Stimulated activated CD4-positive, alpha-beta T cell treated with anti-CD3 and anti-CD28 coated beads, Interleukin-4, amount 100 ng/mL, for 48 hours (primary cell): ENCODE data around the gene XDH.

Experiments
- DNase-seq, 2 donors: peaks; one replicate each; pipeline ENCODE4 v3.0.0-alpha.2; 2020; ENCODE audit warnings: low read depth in 2 of 2

Gene XDH

DNA sequence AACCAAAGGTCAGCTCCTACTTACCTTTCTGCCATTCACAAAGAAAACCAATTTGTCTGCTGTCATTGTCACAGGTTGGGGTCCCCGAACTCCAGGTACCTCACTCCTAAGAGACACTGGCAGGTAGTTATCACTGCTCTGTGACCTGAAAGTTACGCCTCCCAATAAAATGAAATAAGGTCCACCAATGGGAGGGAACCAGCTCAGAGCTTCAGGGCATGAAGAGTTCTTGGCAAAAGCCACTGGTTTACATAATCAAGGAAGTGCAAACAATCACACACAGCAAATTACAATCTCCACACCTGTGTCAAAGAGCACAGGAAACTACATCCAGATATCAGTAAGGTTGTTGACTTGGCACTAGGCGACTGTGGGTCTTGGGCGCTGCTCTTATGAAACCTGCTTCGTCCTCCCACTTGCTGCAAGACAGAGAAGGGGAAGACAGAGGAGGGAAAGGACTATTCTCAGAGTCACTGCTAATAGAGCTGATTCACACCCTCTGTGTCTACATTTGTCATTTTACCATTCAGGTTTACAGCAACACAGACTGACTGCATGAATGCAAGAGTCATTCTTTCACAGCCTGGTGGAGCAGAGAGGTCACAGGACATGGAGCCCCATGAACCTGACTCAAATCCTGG is at the start of gene XDH:
TSS of gene XDH (minus strand) at position 142 of the 641 bp plus-strand sequence. CDS start at position 66, 76 bp downstream.
- DNase-seq = no peak

DNA sequence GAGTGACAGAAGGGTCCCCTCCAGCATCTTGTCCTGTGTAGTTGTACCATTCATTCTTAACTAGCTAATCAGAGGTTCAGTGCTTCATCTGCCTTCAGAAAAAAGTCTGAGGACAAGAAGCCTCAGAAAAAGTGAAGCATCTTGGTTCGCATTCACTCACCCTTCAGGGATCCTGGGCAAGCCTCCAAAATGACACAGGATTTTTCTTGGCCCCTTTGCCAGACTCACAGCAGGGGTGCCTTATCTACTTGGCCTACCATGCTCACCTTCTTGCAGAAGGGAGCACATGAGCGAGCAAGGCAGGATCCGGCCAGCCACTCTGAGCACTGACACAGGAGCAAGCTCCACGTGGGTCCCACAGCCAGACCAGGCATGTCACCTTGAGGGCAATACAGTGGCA is 43.1 kb upstream of the XDH start:
- DNase-seq = no peak

DNA sequence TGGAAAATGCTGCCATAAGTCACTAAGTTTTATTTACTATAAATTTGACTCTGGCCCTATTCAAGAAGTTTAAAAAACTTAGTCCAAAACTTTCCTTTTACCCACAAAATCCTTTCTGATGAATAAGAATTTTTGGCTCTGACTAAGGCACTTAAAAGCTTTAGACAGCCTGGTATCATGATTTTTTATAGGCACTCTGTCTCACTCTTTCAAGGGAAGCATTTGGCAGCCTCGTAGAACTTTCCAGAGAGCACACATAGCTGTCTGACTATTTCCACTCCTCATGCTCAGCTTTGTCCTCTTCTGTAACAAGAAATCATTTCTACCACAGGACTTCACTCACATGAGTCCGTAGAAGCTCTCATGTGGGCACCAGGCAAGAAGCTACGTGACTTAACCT is 32.3 kb upstream of the XDH start:
- no peak for DNase-seq

DNA sequence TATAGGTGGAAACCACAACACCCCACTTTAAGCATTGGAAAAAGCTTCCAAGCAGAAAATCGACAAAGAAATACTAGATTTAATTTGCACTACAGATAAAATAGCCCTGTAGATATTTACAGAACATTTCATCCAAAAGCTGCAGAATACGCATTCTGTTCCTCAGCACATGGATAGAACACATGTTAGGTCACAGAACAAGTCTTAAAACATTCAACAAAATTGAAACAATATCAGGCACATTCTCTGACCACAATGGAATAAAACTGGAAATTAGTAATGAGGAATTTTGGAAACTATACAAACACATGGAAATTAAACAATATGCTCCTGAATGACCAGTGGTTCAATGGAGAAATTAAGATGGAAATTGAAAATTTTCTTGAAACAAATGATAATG is 27.8 kb upstream of the XDH start:
- no peak for DNase-seq

DNA sequence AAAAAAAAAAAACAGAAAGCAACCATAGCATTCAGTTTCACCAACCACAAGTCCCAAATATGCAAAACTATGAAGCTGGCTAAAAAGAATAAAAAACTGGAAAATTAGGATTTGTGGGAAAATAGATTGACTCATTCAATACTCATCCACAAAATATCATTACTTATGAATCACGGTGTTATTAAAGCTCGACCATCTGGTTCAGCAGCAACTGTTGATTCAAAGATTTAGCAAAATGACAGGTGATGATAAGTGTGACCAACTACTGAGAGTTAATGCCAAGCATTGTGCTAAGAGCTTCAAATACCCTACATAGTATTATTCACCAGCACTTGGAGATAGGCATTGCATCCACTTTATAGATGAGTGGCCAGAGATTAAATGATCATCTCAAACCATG is 26.2 kb upstream of the XDH start:
- no peak for DNase-seq

DNA sequence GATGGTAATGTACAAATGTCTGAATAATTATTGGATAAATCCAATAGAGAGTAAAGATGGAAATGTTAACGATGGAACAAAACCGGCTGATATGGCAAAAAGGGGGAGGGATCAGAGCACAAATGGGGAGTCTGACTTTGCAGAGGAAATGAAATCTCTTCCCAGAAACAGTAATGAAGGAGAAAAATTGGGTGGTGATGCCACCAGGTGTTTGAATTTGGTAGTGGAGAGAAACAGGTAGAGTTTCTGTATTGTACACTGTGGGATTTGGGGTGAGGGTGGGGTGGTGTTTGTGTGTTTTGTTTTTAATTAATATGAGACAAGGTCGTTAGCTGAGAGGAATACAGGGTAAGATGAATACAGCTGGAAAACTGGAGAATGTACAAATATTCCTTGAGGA is 20.4 kb upstream of the XDH start:
- DNase-seq = no peak

DNA sequence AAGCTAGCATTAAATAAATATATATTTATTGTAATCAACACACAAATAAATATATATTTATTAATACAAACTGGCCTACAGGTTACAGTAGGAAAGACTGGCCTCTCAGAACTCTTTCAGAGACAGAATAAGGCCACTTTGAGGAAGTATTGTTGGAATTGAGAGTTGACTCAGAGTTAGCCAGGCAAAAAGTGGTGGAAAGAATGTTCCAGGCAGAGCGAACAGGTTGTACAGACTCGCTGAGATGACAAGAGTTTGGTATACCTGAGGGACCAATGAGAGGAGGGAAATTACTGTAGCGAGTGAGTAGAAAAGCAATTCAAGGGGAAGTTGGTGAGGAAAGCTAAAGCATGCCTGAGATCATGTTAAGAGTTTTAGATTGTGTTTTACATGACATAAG is 19.0 kb upstream of the XDH start:
- no peak for DNase-seq

DNA sequence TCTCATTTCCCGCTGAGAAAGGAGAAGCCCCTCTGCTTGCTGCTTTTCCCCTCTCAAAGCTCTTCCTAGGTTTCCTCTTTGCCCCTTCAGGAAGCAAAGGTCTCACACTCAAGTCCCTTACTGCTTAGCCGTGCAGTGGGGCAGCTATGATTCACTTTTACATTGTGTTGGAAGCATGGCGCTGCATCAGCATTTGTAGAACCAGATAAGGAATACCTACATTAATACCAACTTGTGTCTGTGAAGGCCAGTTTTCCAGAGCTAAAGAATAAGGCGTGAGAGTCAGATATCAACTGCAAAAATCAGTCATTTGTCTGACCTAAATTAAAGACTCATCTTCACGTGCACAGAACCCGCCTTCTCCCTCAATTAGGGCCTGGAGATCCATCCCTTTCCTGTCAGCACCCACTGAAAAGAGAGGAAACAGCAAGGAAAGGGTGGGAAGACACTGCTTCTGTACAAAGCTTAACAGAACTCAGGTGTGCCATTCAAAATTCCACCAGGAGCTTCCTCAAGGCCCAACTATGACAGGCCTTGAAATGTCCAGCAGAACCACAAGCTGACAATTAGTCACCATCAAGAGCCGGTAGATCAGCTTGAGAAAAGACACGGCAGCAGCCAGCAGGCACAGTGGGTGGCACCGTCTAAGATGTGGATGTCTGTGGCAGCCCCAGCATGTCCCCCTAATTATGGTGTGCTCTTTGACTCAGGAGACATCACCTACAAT is 16.1 kb upstream of the XDH start:
- no peak for DNase-seq

DNA sequence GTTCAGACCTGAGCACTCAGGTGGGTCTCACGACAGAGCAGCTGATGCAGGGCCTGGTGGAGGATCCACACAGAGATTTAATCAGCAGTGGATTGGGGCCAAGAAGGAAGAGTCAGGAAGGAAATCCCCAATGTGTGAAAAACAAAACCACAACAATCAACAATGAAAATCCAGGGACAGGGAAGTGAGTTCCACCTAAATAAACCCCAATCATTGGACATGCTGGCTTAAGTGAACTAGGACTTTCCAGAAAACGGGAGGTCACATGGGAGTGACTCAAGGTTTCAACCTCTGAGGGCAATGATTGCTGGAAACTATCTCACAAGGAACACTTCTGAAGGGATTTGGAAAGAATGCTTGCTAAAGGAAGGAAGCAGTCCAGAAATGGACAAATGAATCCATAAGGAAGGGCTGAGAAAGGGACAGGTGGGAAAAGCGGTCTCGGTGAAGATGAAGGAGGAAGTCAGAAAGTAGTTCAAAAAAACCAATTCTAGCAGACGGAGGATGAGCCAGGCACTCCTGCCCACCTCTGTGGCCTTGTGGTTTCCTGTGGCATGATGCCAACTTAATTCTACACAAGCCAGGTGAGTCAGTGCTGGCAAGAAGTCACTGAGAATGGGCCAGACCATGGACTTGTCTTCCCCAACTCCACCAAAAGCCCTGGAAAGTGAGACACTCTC is 15.4 kb upstream of the XDH start:
- peak; percentile 12 to 32 for DNase-seq

DNA sequence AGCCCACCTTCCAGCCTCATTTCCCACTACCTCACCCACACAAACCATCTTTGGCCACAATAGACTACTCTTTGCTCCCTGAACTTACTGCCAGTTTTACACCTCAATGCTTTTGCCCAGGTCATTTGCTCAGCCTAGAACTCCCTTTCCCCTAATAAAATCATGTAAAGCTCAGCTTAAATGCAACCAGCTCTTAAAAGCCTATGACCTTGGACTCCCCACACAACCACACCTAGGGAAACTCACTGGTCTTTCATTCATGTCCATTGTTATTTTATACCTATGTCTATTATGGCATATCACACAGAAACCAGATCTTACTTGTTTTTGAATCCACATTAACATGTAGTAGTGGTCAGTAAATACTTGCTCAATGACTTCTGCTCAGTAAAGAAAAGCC is 14.5 kb upstream of the XDH start:
- DNase-seq = no peak

DNA sequence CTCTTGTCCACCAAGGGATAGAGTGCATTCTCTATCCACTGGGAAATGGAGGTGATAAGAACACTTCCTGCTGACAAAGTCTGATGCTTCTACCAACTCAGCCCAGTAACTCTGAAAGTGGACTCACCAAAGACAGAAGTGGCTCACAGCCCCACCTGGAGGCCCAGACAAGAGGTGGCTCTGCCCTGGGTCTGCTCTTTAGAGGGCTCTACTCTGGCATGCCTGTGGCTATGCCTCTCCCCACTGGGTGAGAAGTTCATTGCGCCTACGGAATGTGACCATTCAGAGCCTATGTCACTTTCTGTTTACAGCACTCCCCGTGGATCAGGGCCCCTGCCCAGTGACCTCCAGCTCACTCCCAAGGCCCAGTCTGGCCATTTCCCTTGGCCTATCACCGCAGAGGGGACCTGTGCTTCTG is 13.5 kb upstream of the XDH start:
- no peak for DNase-seq

DNA sequence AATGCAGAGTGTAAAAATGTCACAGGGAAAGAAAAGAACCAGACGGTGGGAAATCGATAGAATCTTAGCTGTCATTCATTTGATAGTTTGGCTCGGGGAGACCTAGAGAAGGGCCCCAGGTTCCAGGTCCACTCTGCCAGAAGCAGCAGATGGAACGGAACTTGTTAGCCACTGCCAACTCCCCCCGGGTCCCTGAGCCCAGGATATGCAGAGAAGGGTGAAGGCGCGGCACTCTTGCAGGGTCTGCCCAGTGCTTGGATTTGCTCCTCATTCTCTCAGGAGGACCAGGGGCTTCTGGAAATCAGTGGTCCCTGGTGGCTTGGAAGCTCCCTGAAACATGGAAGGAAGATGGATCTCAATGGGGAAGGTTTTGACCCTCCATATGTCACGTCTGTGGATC is 11.6 kb upstream of the XDH start:
- no peak for DNase-seq

DNA sequence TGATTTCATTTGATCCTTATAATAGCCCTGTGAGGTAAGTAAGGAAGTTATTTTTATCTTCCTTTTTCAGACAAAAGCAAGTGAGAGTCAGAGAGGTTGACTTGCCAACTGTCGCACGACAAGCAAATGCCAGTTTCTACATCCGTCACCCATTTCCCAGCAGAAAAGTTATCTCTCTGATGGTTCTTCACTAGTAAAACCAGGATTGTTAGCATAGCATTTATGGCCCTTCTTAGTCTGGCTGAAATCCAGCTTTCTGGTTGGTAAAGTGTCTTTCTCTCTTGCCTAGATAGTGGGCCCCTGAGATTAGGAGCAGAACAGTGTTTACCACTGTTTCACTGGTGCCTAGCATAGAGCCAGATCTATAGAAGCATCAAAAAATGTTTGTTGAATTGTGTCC is 7.1 kb upstream of the XDH start:
- no peak for DNase-seq

DNA sequence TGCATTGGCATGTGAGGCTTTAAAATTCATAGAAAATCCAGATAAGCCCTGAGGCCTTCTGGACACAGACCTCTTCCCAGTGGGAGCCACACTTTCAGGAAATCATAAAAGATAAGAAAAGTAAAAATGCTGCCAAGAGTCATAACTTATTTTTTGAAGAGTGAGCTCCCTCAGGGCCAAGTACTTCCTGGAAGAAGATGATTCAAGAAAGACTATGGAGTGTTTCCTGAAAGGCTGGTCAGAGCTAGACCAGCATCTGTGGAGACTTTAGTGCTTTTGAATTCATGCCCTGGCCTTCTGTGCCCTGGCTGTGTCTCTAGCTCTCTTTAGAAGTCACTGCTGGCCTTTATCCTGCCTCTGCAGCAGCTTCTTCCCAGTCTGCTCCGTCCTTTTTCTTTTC is 6.4 kb upstream of the XDH start:
- no peak for DNase-seq

DNA sequence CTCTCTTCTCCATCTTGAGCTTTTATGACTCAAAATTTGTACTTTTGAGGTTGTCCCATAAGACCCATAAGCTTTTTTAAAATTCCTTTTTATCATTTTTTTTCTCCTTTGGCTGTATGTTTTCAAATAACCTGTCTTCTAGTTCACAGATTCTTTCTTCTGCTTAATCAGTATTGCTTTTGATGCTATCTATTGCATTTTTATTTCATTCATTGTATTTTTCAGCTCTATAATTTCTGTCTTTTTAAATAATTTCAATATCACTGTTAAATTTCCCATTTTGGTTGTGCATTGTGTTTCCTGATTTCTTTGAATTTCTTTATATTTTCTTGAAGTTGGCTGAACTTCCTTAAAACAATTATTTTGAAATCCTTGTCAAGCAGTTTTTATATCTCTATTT is 4.8 kb upstream of the XDH start:
- no peak for DNase-seq

DNA sequence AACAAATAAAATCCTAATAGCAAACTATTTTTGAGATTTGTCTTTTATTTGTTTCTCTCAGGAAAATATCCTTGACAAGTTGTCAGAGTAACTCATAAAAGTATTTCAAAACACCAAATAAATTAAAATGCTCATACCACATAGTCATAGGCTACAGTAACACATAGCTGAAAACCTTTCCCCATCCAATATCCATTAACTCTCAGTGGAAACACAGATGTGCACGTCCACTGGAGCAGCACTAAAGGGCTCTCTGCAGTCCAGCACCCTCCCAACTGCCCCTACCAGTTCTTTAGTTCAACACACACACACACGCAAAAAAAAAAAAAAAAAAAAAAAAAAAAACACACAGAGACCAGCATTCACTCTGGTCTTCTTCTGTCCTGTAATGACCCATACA is 879 bp upstream of the XDH start:
- DNase-seq = no peak

DNA sequence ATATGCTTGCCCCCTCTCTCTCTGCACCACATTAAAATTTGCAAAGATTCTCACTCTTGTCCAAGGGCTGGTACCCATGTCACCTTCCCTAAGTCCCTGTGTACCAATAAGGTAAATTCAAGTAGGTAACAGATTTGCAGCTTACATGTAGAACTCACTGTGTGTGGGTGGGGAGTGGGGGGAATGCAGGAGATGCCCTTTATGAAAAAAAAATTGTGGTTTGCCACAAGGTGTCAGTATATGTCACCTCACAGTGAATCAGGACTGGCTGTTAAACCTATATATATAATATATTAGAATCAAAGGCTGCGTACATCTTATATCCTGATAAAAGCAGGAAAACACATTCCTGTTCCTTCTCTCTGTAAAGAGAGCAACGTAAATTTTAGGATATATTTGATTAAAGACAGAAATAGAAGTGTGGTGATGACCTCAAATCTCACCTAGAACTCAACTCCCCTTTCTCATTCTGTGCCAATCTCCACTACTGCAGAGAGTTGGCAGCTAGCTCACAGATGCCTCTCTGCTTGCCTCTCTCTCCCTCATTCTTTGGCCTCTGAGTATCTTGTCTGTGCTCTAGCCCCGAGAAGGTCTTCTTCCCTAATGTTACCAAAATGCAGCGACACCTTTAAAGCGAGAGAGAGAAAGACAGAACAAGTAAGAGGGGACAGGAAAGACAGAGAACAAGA is 536 bp downstream of the XDH start:
- no peak for DNase-seq

DNA sequence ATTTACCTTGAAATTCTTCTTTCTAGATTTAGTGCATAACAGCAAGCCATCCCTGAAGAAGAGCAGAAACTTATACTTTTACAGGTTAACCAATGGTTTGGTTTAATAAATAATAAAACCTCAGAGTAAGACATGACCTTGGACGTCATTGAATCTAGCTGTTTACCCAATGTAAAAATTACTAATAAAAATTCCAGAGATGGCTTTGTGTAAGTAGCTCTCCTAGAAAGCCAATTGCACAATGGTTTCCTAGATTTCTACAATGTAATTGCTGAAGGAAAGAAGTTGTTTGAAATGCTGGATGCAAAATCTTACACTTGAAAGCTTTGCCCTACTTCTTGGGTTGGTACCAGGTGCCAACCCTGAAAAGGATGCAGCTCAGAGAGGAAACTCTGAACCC is 1.5 kb downstream of the XDH start:
- no peak for DNase-seq

DNA sequence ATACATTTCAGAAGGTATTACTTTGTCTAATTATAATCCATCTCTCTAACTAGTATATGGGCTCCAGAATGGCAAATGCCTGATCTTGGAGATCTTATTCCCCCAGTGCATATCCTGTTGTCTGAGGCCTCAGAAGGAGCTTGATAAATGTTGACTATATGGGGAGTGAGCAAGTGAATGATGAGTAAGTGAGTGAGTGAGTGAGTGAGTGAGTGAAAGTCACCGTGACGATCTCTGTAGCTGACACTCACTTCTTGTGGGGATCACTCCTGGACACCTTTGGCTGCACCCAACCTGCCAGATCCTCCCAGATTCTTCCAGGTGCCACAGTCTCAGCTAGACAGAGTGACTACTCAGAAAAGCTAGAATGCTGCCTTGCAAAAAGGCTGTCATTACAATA is 2.8 kb downstream of the XDH start:
- no peak for DNase-seq

DNA sequence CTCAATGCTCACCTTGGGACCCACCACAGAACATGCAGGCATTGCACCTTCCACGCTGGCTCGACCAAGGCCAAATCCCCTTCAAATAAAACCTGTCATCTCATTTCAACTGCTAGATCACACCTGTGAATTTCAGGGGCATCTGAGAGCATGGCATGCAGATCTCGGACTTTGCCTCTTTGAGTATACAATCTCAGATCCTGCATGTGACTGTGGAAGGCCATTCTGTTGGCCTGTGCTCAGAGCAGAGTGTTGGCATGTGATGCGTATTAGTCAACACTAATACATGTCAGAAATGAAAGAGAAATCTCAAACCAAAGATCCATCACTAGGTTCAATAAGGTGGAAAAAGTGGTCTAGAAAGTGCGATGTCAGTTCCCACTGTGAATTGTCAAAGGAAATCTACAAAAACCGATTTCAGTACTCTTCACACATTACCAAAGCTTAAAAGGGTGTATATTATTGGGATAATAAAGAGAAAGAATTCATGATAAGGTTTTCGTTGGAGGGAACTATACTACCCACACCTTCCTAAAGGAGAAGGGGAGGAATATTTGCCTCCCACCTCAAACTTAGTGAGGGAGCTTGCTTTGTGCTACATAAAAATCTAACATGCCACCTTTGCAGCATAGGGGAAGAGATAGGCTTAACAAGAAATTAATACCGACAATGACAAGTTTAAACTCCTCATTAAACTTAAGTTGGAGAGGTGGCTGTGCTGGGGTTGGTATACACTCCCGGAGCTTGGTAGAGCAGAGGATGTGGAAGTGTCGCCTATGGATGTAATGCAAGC is 7.8 kb downstream of the XDH start:
- no peak for DNase-seq

DNA sequence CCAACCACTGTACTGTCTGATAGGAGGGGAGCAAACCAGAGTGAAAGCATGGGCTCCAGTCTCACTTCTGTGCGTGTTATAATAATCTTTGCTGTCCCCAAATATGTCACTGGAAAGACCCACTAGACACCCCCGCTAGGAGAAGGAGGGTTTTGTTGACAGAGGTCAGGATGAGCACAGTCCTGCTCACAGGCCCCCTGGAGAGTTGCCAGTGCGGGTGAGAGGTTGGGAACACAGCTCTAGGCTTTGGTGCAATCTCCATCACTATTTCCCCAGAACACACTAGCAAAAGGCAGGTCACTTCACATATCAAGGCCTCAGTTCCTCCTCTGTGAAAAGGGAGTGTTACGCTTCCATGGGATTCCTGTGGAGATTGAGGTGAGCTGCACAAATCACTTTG is 9.7 kb downstream of the XDH start:
- no peak for DNase-seq

DNA sequence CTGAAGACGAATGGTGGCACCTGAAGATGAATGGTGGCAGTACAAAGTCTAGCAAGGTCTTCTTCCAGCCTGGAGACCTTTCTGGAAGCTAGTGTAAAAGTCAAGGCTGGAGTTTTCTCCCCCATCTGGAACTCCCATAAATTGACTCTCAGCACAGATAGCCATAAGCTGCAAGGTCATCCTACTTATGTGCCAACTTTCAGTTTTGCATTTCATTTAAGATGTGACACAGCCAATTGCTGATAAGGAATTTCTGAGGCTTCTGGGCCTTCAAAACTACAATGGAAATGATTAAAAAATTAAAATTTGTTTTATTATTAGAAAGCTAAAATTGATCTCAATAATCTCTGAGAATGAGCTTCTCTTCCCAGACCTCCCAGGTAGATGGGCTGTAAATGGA is 10.2 kb downstream of the XDH start:
- no peak for DNase-seq
